GM21529 (cell line): ENCODE measurements around the gene WBP1L.
"Not testable (repeated sequence)": the region's sequence is repeated elsewhere in the genome, so short reads cannot be mapped to it uniquely, and the experiment has no call there.

Experiments used
- ATAC-seq: cut with Tn5 transposase; IDR thresholded peaks from one replicate; pipeline ENCODE4 v1.9.1; 2021; ENCODE audit not compliant: unreplicated experiment

WBP1L gene

GRCh38 chr10:102743588-102744373, at the start of gene WBP1L:
Gene WBP1L (plus strand): TSS chr10:102743948. CDS start chr10:102744054, 106 bp downstream.
- ATAC-seq, result peak; percentile 97

- not testable (repeated sequence) for ATAC-seq
Observed at GRCh38 chr10:102695401-102695800, 48.3 kb upstream of the WBP1L start.

- no peak for ATAC-seq
Observed at GRCh38 chr10:102696736-102697135, 47.0 kb upstream of the WBP1L start.

GRCh38 chr10:102698894-102699293, 44.9 kb upstream of the WBP1L start:
- no peak for ATAC-seq

GRCh38 chr10:102701272-102701671, 42.5 kb upstream of the WBP1L start:
- no peak for ATAC-seq

GRCh38 chr10:102701796-102702195, 42.0 kb upstream of the WBP1L start:
- no peak for ATAC-seq

- no peak for ATAC-seq
Observed at GRCh38 chr10:102702742-102703141, 41.0 kb upstream of the WBP1L start.

GRCh38 chr10:102704915-102705314, 38.8 kb upstream of the WBP1L start:
- ATAC-seq, result no peak

- no peak for ATAC-seq
Observed at GRCh38 chr10:102705531-102705930, 38.2 kb upstream of the WBP1L start.

- no peak for ATAC-seq
Observed at GRCh38 chr10:102710609-102711008, 33.1 kb upstream of the WBP1L start.

- no peak for ATAC-seq
Observed at GRCh38 chr10:102712089-102712488, 31.7 kb upstream of the WBP1L start.

GRCh38 chr10:102712843-102713538, 30.8 kb upstream of the WBP1L start:
- no peak for ATAC-seq

GRCh38 chr10:102713539-102713813, 30.3 kb upstream of the WBP1L start:
- ATAC-seq, result peak; percentile 36

GRCh38 chr10:102713814-102714620, 29.7 kb upstream of the WBP1L start, which contains the start of gene ARL3:
Gene ARL3 (minus strand): TSS chr10:102714397. CDS start chr10:102714275, 122 bp downstream.
- peak; percentile 76 for ATAC-seq

GRCh38 chr10:102714621-102715455, 28.9 kb upstream of the WBP1L start, which contains the start of gene SFXN2:
Gene SFXN2 (plus strand): TSS chr10:102714636. CDS start chr10:102726637, 12,001 bp downstream.
- peak; percentile 19 for ATAC-seq

GRCh38 chr10:102715880-102716279, 27.9 kb upstream of the WBP1L start:
- ATAC-seq, result no peak

- ATAC-seq, result not testable (repeated sequence)
Observed at GRCh38 chr10:102716900-102717565, 26.7 kb upstream of the WBP1L start.

- ATAC-seq, result no peak
Observed at GRCh38 chr10:102718220-102718619, 25.5 kb upstream of the WBP1L start.

- no peak for ATAC-seq
Observed at GRCh38 chr10:102720337-102720736, 23.4 kb upstream of the WBP1L start.

GRCh38 chr10:102720775-102721301, 22.9 kb upstream of the WBP1L start:
- ATAC-seq, result no peak
